H9 (cell line): Measurements from ENCODE around the gene SPSB3. TPM values are rescaled to one million over a fixed set of nuclear protein-coding genes. Genes with fewer than 3 reads are reported as not detected.

Source experiments
- DNase-seq: peaks from one replicate; pipeline ENCODE4 v3.0.0-alpha.2; 2017
- H2AFZ ChIP-seq: one replicate; pipeline ENCODE4 v1.6.1; 2013; ENCODE audit warnings: mild to moderate bottlenecking, low read length, control low read depth, moderate library complexity
- H2AK5ac ChIP-seq: 2 replicates; pipeline ENCODE4 v1.6.1; 2013; ENCODE audit warnings: low read length, control low read depth, mixed read lengths; ENCODE audit not compliant: insufficient read length
- H2BK120ac ChIP-seq: one replicate; pipeline ENCODE4 v1.6.1; 2013; ENCODE audit warnings: low read depth, mild to moderate bottlenecking, low read length, control low read depth, inconsistent platforms; ENCODE audit not compliant: poor library complexity, severe bottlenecking
- H2BK12ac ChIP-seq: 2 replicates; pipeline ENCODE4 v1.6.1; 2013; ENCODE audit warnings: low read length, control low read depth, mixed read lengths, low read depth; ENCODE audit not compliant: insufficient read length
- H2BK15ac ChIP-seq: 2 replicates; pipeline ENCODE4 v1.6.1; 2013; ENCODE audit warnings: low read depth, low read length, control low read depth
- H2BK20ac ChIP-seq: one replicate; pipeline ENCODE4 v1.6.1; 2013; ENCODE audit warnings: low read depth, mild to moderate bottlenecking, low read length, control low read depth, inconsistent platforms; ENCODE audit not compliant: poor library complexity, severe bottlenecking
- H2BK5ac ChIP-seq: 2 replicates; pipeline ENCODE4 v1.6.1; 2013; ENCODE audit warnings: low read length, control low read depth, mixed read lengths; ENCODE audit not compliant: insufficient read length
- H3K14ac ChIP-seq: 2 replicates; pipeline ENCODE4 v1.6.1; 2013; ENCODE audit warnings: low read length, control low read depth; ENCODE audit not compliant: insufficient read depth
- H3K18ac ChIP-seq: 2 replicates; pipeline ENCODE4 v1.6.1; 2013; ENCODE audit warnings: low read depth, mild to moderate bottlenecking, mixed read lengths, low read length, control low read depth; ENCODE audit not compliant: insufficient read length
- H3K23ac ChIP-seq: 2 replicates; pipeline ENCODE4 v1.6.1; 2013; ENCODE audit warnings: low read length, control low read depth, mixed read lengths, low read depth; ENCODE audit not compliant: insufficient read length
- H3K23me2 ChIP-seq: 2 replicates; pipeline ENCODE4 v1.6.1; 2013; ENCODE audit warnings: low read depth, mild to moderate bottlenecking, mixed read lengths, low read length, control low read depth; ENCODE audit not compliant: insufficient read length, poor library complexity, severe bottlenecking
- H3K27ac ChIP-seq: 2 replicates; pipeline ENCODE4 v1.5.1; 2013; ENCODE audit warnings: low read length, control low read depth, mixed read lengths, low read depth; ENCODE audit not compliant: insufficient read length
- H3K27me3 ChIP-seq: 2 replicates; pipeline ENCODE4 v1.6.1; 2013; ENCODE audit warnings: low read length, control low read depth, inconsistent platforms; ENCODE audit not compliant: insufficient read depth
- H3K4ac ChIP-seq: 2 replicates; pipeline ENCODE4 v1.6.1; 2013; ENCODE audit warnings: low read depth, mild to moderate bottlenecking, control low read depth, inconsistent platforms, low read length, moderate library complexity
- H3K4me1 ChIP-seq: 2 replicates; pipeline ENCODE4 v1.6.1; 2013; ENCODE audit warnings: low read length, control low read depth, inconsistent platforms; ENCODE audit not compliant: insufficient read depth
- H3K4me2 ChIP-seq: 2 replicates; pipeline ENCODE4 v1.6.1; 2013; ENCODE audit warnings: low read length, control low read depth, mixed read lengths; ENCODE audit not compliant: insufficient read length, insufficient read depth
- H3K56ac ChIP-seq: 2 replicates; pipeline ENCODE4 v1.6.1; 2013; ENCODE audit warnings: low read depth, mild to moderate bottlenecking, mixed read lengths, low read length, control low read depth; ENCODE audit not compliant: insufficient read length
- H3K79me1 ChIP-seq: 2 replicates; pipeline ENCODE4 v1.6.1; 2013; ENCODE audit warnings: low read depth, mild to moderate bottlenecking, moderate library complexity, low read length, control low read depth, inconsistent platforms; ENCODE audit not compliant: insufficient read depth, poor library complexity, severe bottlenecking
- H3K79me2 ChIP-seq: 2 replicates; pipeline ENCODE4 v1.6.1; 2013; ENCODE audit warnings: low read length, control low read depth, inconsistent platforms; ENCODE audit not compliant: insufficient read depth
- H3K9ac ChIP-seq: 2 replicates; pipeline ENCODE4 v1.6.1; 2013; ENCODE audit warnings: low read length, control low read depth, mixed read lengths; ENCODE audit not compliant: insufficient read length; ENCODE audit errors: extremely low read depth
- H3K9me3 ChIP-seq: one replicate; pipeline ENCODE4 v1.6.1; 2013; ENCODE audit warnings: low read depth, low read length, inconsistent platforms; ENCODE audit not compliant: control insufficient read depth
- H3T11ph ChIP-seq: one replicate; pipeline ENCODE4 v1.6.1; 2013; ENCODE audit warnings: mild to moderate bottlenecking, low read length, control low read depth, inconsistent platforms
- H4K20me1 ChIP-seq: one replicate; pipeline ENCODE4 v1.6.1; 2013; ENCODE audit not compliant: control insufficient read depth, insufficient read length, insufficient read depth
- H4K5ac ChIP-seq: 2 replicates; pipeline ENCODE4 v1.6.1; 2013; ENCODE audit warnings: low read depth, mild to moderate bottlenecking, mixed read lengths, low read length, control low read depth; ENCODE audit not compliant: insufficient read length
- H4K8ac ChIP-seq: replicated peaks from 2 replicates; pipeline ENCODE4 v1.6.1; 2013; ENCODE audit warnings: low read length, control low read depth, mixed read lengths, low read depth; ENCODE audit not compliant: insufficient read length
- H4K91ac ChIP-seq: 2 replicates; pipeline ENCODE4 v1.6.1; 2013; ENCODE audit warnings: low read depth, mild to moderate bottlenecking, moderate library complexity, mixed read lengths, low read length, control low read depth; ENCODE audit not compliant: insufficient read length
- H3K27ac Mint-ChIP-seq, 3 experiments: 2 replicates in 2 of 3; 3 replicates in 1 of 3; pipeline ENCODE4 v1.8.0; 2020 to 2021; ENCODE audit warnings: mixed read lengths in 3 of 3, mild to moderate bottlenecking in 1 of 3, moderate library complexity in 1 of 3
- H3K27me3 Mint-ChIP-seq: 2 replicates; pipeline ENCODE4 v1.8.0; 2021; ENCODE audit warnings: low read depth, mild to moderate bottlenecking, moderate library complexity, mixed read lengths
- H3K36me3 Mint-ChIP-seq, 3 experiments: 2 replicates in 2 of 3; 3 replicates in 1 of 3; pipeline ENCODE4 v1.8.0; 2020 to 2021; ENCODE audit warnings: low read depth in 3 of 3, mixed read lengths in 3 of 3; ENCODE audit not compliant: insufficient read depth in 1 of 3
- H3K4me1 Mint-ChIP-seq, 2 experiments: 2 replicates each; pipeline ENCODE4 v1.8.0; 2020; ENCODE audit warnings: mixed read lengths in 2 of 2
- H3K4me3 Mint-ChIP-seq, 2 experiments: 2 replicates in 1 of 2; 3 replicates in 1 of 2; pipeline ENCODE4 v1.8.0; 2020 to 2021; ENCODE audit warnings: mild to moderate bottlenecking in 2 of 2, mixed read lengths in 2 of 2, moderate library complexity in 1 of 2
- H3K9me3 Mint-ChIP-seq, 2 experiments: 2 replicates in 1 of 2; 3 replicates in 1 of 2; pipeline ENCODE4 v1.8.0; 2020; ENCODE audit warnings: mild to moderate bottlenecking in 2 of 2, mixed read lengths in 2 of 2, moderate library complexity in 1 of 2
- CTCF ChIP-seq: fragments of 200-600 bp; sonication (generic); conservative IDR thresholded peaks from 3 replicates; pipeline ENCODE4 v1.8.0; 2021; ENCODE audit warnings: antibody characterized with exemption, mild to moderate bottlenecking
- WGBS: extraction: QIAGEN DNeasy Blood & Tissue Kit; methylation state at CpG from one replicate; pipeline ENCODE4 v1.1.7; 2013; ENCODE audit warnings: missing lambda C conversion rate, low lambda C conversion rate, mixed read lengths; ENCODE audit not compliant: insufficient read length; ENCODE audit errors: extremely low coverage; 5-methylcytosine and 5-hydroxymethylcytosine counted together
- total RNA-seq: library from RNA; stranded (reverse); gene quantifications from 2 replicates; pipeline ENCODE4 v1.2.1, GENCODE V29; 2021

SPSB3 gene
- total RNA-seq, 1 experiment from 2014 or later: 19.9 TPM

GRCh38 chr16:1781758-1782407 is 488 bp downstream of the SPSB3 start:
- Histone ChIP-seq H2BK20ac (no peak overlapping the region), H3K9me3 (no peaks in the 10 kb centered on the region), H3K4ac (no peak overlapping the region), H3K79me1 (peaks cover 5% of the 10 kb centered on the region), H3K56ac (no peak overlapping the region), H2BK15ac (no peak overlapping the region), H3K14ac (peak overlapping the region; percentile 43; the same call in 1 of the 2 replicates), H3K23me2 (peaks cover 5% of the 10 kb centered on the region), H3K23ac (no peak overlapping the region), H2BK12ac (no peak overlapping the region), H3K79me2 (peaks cover 8% of the 10 kb centered on the region; the same call in 1 of the 2 replicates), H3T11ph (no peak overlapping the region), H4K8ac (no peak overlapping the region), H4K20me1 (no peaks in the 10 kb centered on the region), H2BK120ac (no peak overlapping the region), H2BK5ac (no peak overlapping the region), H3K4me2 (peak overlapping the region; percentile 70), H2AFZ (no peak overlapping the region), H2AK5ac (no peak overlapping the region), H3K27ac (no peak overlapping the region), H3K18ac (peak overlapping the region; percentile 59), H4K5ac (no peak overlapping the region), H3K27me3 (no peaks in the 10 kb centered on the region), H3K4me1 (no peaks in the 10 kb centered on the region; the same call in 1 of the 2 replicates), H3K9ac (peak overlapping the region; percentile 61), H4K91ac (no peak overlapping the region)
- peaks cover 2% of the 10 kb centered on the region; the same call in 1 of the 2 replicates for H3K27me3 Mint-ChIP-seq
- no peaks in the 10 kb centered on the region for H3K9me3 Mint-ChIP-seq
- peaks cover 2 to 32% (median 11%) of the 10 kb centered on the region in 3 experiments; a peak in 5 of 7 replicates for H3K36me3 Mint-ChIP-seq
- peaks cover 7 to 14% of the 10 kb centered on the region in 2 experiments for H3K4me1 Mint-ChIP-seq
- H3K4me3 Mint-ChIP-seq: peak overlapping the region; percentile 91 to 94
- TF ChIP-seq CTCF: 0 out of 3 replicates have a peak, but pooled peaks have one; percentile 12
- no CpG with 5 or more reads among the region's 70 CpGs for WGBS
- no peak for DNase-seq
- peak overlapping the region; percentile 59 to 95 (median 72); a peak in 5 of 7 replicates for H3K27ac Mint-ChIP-seq
